ENCODE data around the gene NFATC4.

Gene NFATC4

DNA sequence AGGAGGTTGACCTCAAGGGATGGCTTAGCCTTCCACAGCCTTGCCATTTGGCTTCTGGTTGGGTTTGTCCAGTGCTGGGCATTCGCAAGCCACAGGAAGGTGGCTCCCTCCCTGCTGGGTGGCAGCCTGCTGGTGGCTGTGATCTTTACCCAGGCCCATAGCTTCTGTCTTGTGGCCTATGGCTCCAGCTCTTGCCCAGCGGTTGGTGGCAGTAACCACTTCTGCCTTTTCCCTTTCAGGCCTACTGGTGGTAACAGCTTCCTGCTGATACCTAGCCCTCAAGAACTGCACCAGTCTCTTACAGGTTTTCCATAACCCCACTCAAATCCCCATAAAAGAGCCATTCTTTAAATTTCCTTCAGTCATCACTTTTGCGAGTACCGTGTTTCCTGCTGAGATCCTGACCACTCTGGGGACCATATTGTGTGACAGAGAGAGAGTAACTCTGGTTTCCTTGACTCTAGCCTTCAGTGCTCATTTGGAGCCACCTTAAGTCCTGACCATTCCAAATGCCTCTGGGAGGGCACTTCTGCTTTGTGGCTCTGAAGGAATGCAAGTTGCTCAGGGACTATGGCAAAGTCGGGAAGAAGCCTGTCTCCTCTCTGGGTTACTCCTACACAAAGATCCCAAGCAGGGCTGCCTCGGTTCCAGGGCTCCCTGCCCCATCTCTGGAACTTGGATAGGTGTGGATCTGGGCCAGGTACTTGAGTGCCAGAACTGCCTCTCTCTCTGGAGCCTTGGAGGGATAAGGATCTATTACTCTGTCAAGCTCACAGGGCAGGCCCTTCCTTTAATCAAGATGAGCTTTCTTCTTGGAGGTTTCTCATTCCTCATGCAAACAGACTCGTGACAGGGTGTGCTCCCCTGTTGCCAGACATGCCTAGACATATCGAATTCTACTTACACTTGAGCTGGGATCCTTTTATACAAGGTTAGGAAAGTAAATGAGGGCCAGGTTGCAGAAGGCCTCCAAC, 27.9 kb downstream of the NFATC4 start:
- H3K27ac ChIP-seq, result no peak overlapping the region
- TF ChIP-seq, protein P1, sequence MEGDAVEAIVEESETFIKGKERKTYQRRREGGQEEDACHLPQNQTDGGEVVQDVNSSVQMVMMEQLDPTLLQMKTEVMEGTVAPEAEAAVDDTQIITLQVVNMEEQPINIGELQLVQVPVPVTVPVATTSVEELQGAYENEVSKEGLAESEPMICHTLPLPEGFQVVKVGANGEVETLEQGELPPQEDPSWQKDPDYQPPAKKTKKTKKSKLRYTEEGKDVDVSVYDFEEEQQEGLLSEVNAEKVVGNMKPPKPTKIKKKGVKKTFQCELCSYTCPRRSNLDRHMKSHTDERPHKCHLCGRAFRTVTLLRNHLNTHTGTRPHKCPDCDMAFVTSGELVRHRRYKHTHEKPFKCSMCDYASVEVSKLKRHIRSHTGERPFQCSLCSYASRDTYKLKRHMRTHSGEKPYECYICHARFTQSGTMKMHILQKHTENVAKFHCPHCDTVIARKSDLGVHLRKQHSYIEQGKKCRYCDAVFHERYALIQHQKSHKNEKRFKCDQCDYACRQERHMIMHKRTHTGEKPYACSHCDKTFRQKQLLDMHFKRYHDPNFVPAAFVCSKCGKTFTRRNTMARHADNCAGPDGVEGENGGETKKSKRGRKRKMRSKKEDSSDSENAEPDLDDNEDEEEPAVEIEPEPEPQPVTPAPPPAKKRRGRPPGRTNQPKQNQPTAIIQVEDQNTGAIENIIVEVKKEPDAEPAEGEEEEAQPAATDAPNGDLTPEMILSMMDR (conservative IDR thresholded peaks at IDR 0.05), result no peak

- TF ChIP-seq, protein P1 (conservative IDR thresholded peaks at IDR 0.05), result no peak
- H3K27ac ChIP-seq, result no peak overlapping the region
These were observed 29.8 kb downstream of the NFATC4 start for GRCh38 chr14:24397639-24398292.

GRCh38 chr14:24398293-24398652, 30.3 kb downstream of the NFATC4 start:
- no peak overlapping the region for H3K27ac ChIP-seq
- TF ChIP-seq, protein P1 (conservative IDR thresholded peaks at IDR 0.05), result no peak

- no peak within 1 kb of the TSS; the same call in 1 of the 2 replicates for H3K27ac ChIP-seq
- TF ChIP-seq, protein P1 (conservative IDR thresholded peaks at IDR 0.05), result no peak
These were observed 30.9 kb downstream of the NFATC4 start, which contains the start of gene NYNRIN for GRCh38 chr14:24398653-24399446. TSS of gene NYNRIN (plus strand) at chr14:24399003. CDS start at chr14:24399247, 244 bp downstream.

DNA sequence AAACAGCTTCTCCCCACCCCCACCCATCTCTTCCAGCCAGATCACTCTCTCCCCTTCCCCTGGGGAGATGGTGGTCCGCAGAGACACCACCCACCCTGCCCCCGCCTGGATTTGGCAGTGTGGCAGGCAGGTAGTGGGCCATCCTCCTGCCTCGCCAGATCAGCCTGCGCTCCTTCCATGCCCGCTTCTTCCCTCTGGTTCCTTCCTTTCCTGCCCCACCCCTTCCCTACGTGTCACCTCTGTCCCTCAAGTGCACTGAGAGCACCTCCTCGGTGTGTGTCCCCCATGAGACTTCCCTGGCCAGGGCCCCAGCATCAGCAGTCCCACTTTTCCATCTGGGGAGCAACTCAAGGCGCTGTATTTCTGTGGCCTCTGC, 31.5 kb downstream of the NFATC4 start:
- TF ChIP-seq, protein P1 (conservative IDR thresholded peaks at IDR 0.05), result no peak
- no peak overlapping the region for H3K27ac ChIP-seq

GRCh38 chr14:24399999-24400718, 32.2 kb downstream of the NFATC4 start:
- TF ChIP-seq, protein P1 (conservative IDR thresholded peaks at IDR 0.05), result no peak
- no peak overlapping the region for H3K27ac ChIP-seq
